ENCODE measurements around the gene AP1B1.

AP1B1 gene

GRCh38 chr22:29313576-29314466, 74.5 kb downstream of the AP1B1 start:
- no CpG with 5 or more reads among the region's 51 CpGs for WGBS (ENCODE audit: insufficient coverage, insufficient read length)
- Histone ChIP-seq H3K9me3 (ENCODE audit: control insufficient read depth, insufficient read depth, low read length) (no peaks in the 10 kb centered on the region), H3K4me1 (ENCODE audit: control insufficient read depth, insufficient read depth, low read length) (peaks cover 5% of the 10 kb centered on the region), H3K4me3 (ENCODE audit: low read length) (no peak overlapping the region), H3K27ac (ENCODE audit: low read length) (no peak overlapping the region), H3K27me3 (ENCODE audit: control insufficient read depth, insufficient read depth, low read length) (peaks cover 28% of the 10 kb centered on the region), H3K36me3 (ENCODE audit: control insufficient read depth, insufficient read depth, low read length) (no peaks in the 10 kb centered on the region)
- no peak for DNase-seq (ENCODE audit: low read depth, low spot score)

- Histone ChIP-seq H3K4me3 (ENCODE audit: low read length) (no peak overlapping the region), H3K27me3 (ENCODE audit: control insufficient read depth, insufficient read depth, low read length) (peaks cover 28% of the 10 kb centered on the region), H3K27ac (ENCODE audit: low read length) (no peak overlapping the region), H3K9me3 (ENCODE audit: control insufficient read depth, insufficient read depth, low read length) (no peaks in the 10 kb centered on the region), H3K4me1 (ENCODE audit: control insufficient read depth, insufficient read depth, low read length) (peaks cover 5% of the 10 kb centered on the region), H3K36me3 (ENCODE audit: control insufficient read depth, insufficient read depth, low read length) (no peaks in the 10 kb centered on the region)
- WGBS (ENCODE audit: insufficient coverage, insufficient read length) = no CpG with 5 or more reads among the region's 44 CpGs
- DNase-seq (ENCODE audit: low read depth, low spot score) = peak; percentile 79
Measured at GRCh38 chr22:29313126-29313575, 75.2 kb downstream of the AP1B1 start.

GRCh38 chr22:29312218-29313125, 75.9 kb downstream of the AP1B1 start:
- no CpG with 5 or more reads among the region's 25 CpGs for WGBS (ENCODE audit: insufficient coverage, insufficient read length)
- Histone ChIP-seq H3K4me3 (ENCODE audit: low read length) (no peak overlapping the region), H3K4me1 (ENCODE audit: control insufficient read depth, insufficient read depth, low read length) (peaks cover 5% of the 10 kb centered on the region), H3K9me3 (ENCODE audit: control insufficient read depth, insufficient read depth, low read length) (no peaks in the 10 kb centered on the region), H3K27me3 (ENCODE audit: control insufficient read depth, insufficient read depth, low read length) (peaks cover 28% of the 10 kb centered on the region), H3K36me3 (ENCODE audit: control insufficient read depth, insufficient read depth, low read length) (no peaks in the 10 kb centered on the region), H3K27ac (ENCODE audit: low read length) (no peak overlapping the region)
- DNase-seq (ENCODE audit: low read depth, low spot score) = no peak

- H3K9me3 ChIP-seq (ENCODE audit: control insufficient read depth, insufficient read depth, low read length) = no peaks in the 10 kb centered on the region
Measured at GRCh38 chr22:29311464-29312217, 76.7 kb downstream of the AP1B1 start.

GRCh38 chr22:29310863-29311339, 77.5 kb downstream of the AP1B1 start:
- H3K9me3 ChIP-seq (ENCODE audit: control insufficient read depth, insufficient read depth, low read length) = no peaks in the 10 kb centered on the region
- H3K27ac ChIP-seq (ENCODE audit: low read length) = no peak overlapping the region
- H3K36me3 ChIP-seq (ENCODE audit: control insufficient read depth, insufficient read depth, low read length) = no peaks in the 10 kb centered on the region
- H3K4me1 ChIP-seq (ENCODE audit: control insufficient read depth, insufficient read depth, low read length) = peaks cover 5% of the 10 kb centered on the region
- no CpG with 5 or more reads among the region's 18 CpGs for WGBS (ENCODE audit: insufficient coverage, insufficient read length)
- H3K27me3 ChIP-seq (ENCODE audit: control insufficient read depth, insufficient read depth, low read length) = peaks cover 21% of the 10 kb centered on the region
- no peak for DNase-seq (ENCODE audit: low read depth, low spot score)
- H3K4me3 ChIP-seq (ENCODE audit: low read length) = no peak overlapping the region

More at GRCh38 chr22:29311464-29312217, 76.7 kb downstream of the AP1B1 start:
- no peaks in the 10 kb centered on the region for H3K36me3 ChIP-seq (ENCODE audit: control insufficient read depth, insufficient read depth, low read length)
- H3K27ac ChIP-seq (ENCODE audit: low read length) = no peak overlapping the region
- whole genome bisulfite sequencing (ENCODE audit: insufficient coverage, insufficient read length) = no CpG with 5 or more reads among the region's 50 CpGs
- peaks cover 5% of the 10 kb centered on the region for H3K4me1 ChIP-seq (ENCODE audit: control insufficient read depth, insufficient read depth, low read length)
- DNase-seq (ENCODE audit: low read depth, low spot score) = no peak
- peaks cover 28% of the 10 kb centered on the region for H3K27me3 ChIP-seq (ENCODE audit: control insufficient read depth, insufficient read depth, low read length)
- no peak overlapping the region for H3K4me3 ChIP-seq (ENCODE audit: low read length)

GRCh38 chr22:29310065-29310862, 78.1 kb downstream of the AP1B1 start:
- no peak for DNase-seq (ENCODE audit: low read depth, low spot score)
- H3K9me3 ChIP-seq (ENCODE audit: control insufficient read depth, insufficient read depth, low read length) = no peaks in the 10 kb centered on the region
- peaks cover 5% of the 10 kb centered on the region for H3K4me1 ChIP-seq (ENCODE audit: control insufficient read depth, insufficient read depth, low read length)
- WGBS (ENCODE audit: insufficient coverage, insufficient read length) = no CpG with 5 or more reads among the region's 28 CpGs
- H3K27me3 ChIP-seq (ENCODE audit: control insufficient read depth, insufficient read depth, low read length) = peaks cover 18% of the 10 kb centered on the region
- H3K27ac ChIP-seq (ENCODE audit: low read length) = no peak overlapping the region
- no peak overlapping the region for H3K4me3 ChIP-seq (ENCODE audit: low read length)
- H3K36me3 ChIP-seq (ENCODE audit: control insufficient read depth, insufficient read depth, low read length) = no peaks in the 10 kb centered on the region

- Histone ChIP-seq H3K4me1 (ENCODE audit: control insufficient read depth, insufficient read depth, low read length) (peaks cover 3% of the 10 kb centered on the region; the same call in 1 of the 2 replicates), H3K36me3 (ENCODE audit: control insufficient read depth, insufficient read depth, low read length) (no peaks in the 10 kb centered on the region), H3K9me3 (ENCODE audit: control insufficient read depth, insufficient read depth, low read length) (no peaks in the 10 kb centered on the region), H3K4me3 (ENCODE audit: low read length) (no peak overlapping the region), H3K27ac (ENCODE audit: low read length) (no peak overlapping the region), H3K27me3 (ENCODE audit: control insufficient read depth, insufficient read depth, low read length) (peaks cover 11% of the 10 kb centered on the region)
- WGBS (ENCODE audit: insufficient coverage, insufficient read length) = no CpG with 5 or more reads among the region's 21 CpGs
- DNase-seq (ENCODE audit: low read depth, low spot score) = no peak
Measured at GRCh38 chr22:29309332-29310064, 78.9 kb downstream of the AP1B1 start.

GRCh38 chr22:29308791-29309262, 79.5 kb downstream of the AP1B1 start:
- peaks cover 4% of the 10 kb centered on the region for H3K27me3 ChIP-seq (ENCODE audit: control insufficient read depth, insufficient read depth, low read length)
- no CpG with 5 or more reads among the region's 13 CpGs for WGBS (ENCODE audit: insufficient coverage, insufficient read length)
- DNase-seq (ENCODE audit: low read depth, low spot score) = no peak
- H3K27ac ChIP-seq (ENCODE audit: low read length) = no peak overlapping the region
- no peak overlapping the region for H3K4me3 ChIP-seq (ENCODE audit: low read length)
- no peaks in the 10 kb centered on the region for H3K9me3 ChIP-seq (ENCODE audit: control insufficient read depth, insufficient read depth, low read length)
- H3K4me1 ChIP-seq (ENCODE audit: control insufficient read depth, insufficient read depth, low read length) = peaks cover 2% of the 10 kb centered on the region; the same call in 1 of the 2 replicates
- H3K36me3 ChIP-seq (ENCODE audit: control insufficient read depth, insufficient read depth, low read length) = no peaks in the 10 kb centered on the region
